ENCODE measurements around the gene LAMA5.

Gene LAMA5

DNA sequence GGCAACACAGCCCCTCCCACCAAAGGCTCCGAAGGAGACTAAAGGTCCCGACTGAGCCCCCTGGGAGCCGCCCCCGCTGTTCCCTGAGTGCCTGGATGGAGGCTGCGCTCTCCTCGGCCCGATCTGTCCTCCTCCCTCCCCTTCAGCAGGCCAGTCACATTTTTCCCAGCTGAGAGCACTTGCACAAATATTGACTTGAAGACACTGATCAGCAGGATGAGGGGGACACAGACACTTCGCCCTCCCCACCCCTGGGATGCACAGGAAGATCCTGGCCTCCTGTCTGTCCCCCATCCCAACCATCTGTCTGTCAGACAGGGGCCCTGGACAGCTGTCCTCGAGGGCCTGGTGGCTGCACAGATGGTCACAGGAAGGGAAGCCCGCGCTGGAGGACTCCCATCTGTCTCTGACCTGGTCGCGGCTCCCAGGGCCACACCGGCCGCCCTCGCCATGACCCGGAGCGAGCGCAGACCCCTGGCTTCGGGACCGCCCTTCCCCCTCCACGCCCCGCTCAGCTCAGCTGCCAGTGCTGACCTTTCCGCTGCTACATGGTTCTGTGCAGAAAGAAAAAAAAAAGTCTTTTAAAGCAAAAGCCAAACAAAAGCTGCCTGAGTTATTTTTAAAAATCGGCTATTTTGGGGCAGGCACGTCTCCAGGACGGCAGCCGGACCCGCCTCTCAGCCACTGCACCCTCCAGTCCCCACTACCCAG lies 11.1 kb downstream of the LAMA5 start:
- Histone ChIP-seq H3K4me1 (ENCODE audit: control insufficient read depth, low read depth, low read length) (peaks cover 10% of the 10 kb centered on the region), H3K79me2 (ENCODE audit: control insufficient read depth, insufficient read depth, low read length) (peaks cover 38% of the 10 kb centered on the region)

DNA sequence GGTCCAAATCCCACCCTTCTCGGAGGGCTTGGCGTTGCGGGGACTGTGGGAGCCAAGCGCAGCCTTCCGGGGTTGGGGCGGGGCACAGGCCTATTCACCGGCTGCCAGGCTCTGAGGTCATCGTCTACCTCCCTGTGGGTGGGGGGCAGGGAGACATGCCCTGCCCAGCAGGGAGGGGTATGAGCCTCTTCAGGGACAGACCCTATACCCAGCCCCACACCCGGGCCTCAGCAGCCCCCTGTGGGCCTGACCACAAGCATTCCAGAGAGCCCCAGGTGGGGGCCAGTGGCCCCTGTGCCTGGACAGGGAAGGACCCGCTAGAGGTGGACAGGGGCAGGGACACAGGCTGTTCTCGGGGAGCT lies 11.6 kb downstream of the LAMA5 start:
- no peak overlapping the region for H3K4me2 ChIP-seq (ENCODE audit: low read length)
- no CpG with 5 or more reads among the region's 11 CpGs for WGBS (ENCODE audit: extremely low coverage, insufficient coverage, low lambda C conversion rate)
- peaks cover 38% of the 10 kb centered on the region for H3K79me2 ChIP-seq (ENCODE audit: control insufficient read depth, insufficient read depth, low read length)
- no peak overlapping the region for H4K8ac ChIP-seq (ENCODE audit: low read depth, low read length)
- peak; percentile 71 for DNase-seq
- peak overlapping the region; percentile 64 for H3K56ac ChIP-seq (ENCODE audit: low read length)
- H3K4me1 ChIP-seq (ENCODE audit: control insufficient read depth, low read depth, low read length), result peaks cover 5% of the 10 kb centered on the region
- H3K23ac ChIP-seq (ENCODE audit: low read length), result no peak overlapping the region
- H3K36me3 ChIP-seq (ENCODE audit: control insufficient read depth, insufficient read depth, low read length), result peaks cover 2% of the 10 kb centered on the region
- H2BK15ac ChIP-seq (replicated peaks; ENCODE audit: low read depth), result no peak overlapping the region
- peak overlapping the region; percentile 60 for H3K27ac ChIP-seq (ENCODE audit: low read depth, low read length)
- peaks cover 2% of the 10 kb centered on the region for H3K79me1 ChIP-seq (ENCODE audit: low read length)
- no peaks in the 10 kb centered on the region for H3K27me3 ChIP-seq (ENCODE audit: insufficient read depth, low read length, poor library complexity)
- no peak overlapping the region for H3K4ac ChIP-seq (ENCODE audit: low read depth, low read length)
- no peak overlapping the region for H3K4me3 ChIP-seq (ENCODE audit: low read length)
- H2AK5ac ChIP-seq (ENCODE audit: low read length), result no peak overlapping the region
- peak overlapping the region; percentile 17 for H3K18ac ChIP-seq (ENCODE audit: low read length)
- H2BK120ac ChIP-seq (ENCODE audit: low read depth, low read length), result no peak overlapping the region
- H4K5ac ChIP-seq (ENCODE audit: low read length), result no peak overlapping the region
- peak overlapping the region; percentile 40 for H3K9ac ChIP-seq (ENCODE audit: low read length)
- H2BK5ac ChIP-seq (ENCODE audit: low read length), result no peak overlapping the region

More for the DNA sequence above, 11.1 kb downstream of the LAMA5 start:
- H3K18ac ChIP-seq (ENCODE audit: low read length), result peak overlapping the region; percentile 17
- H4K5ac ChIP-seq (ENCODE audit: low read length), result no peak overlapping the region
- no peak overlapping the region for H4K8ac ChIP-seq (ENCODE audit: low read depth, low read length)
- H3K9ac ChIP-seq (ENCODE audit: low read length), result peak overlapping the region; percentile 34
- no peak overlapping the region for H3K4me3 ChIP-seq (ENCODE audit: low read length)
- peak overlapping the region; percentile 64 for H3K56ac ChIP-seq (ENCODE audit: low read length)
- H2AK5ac ChIP-seq (ENCODE audit: low read length), result no peak overlapping the region
- peak overlapping the region; percentile 11 for H2BK5ac ChIP-seq (ENCODE audit: low read length)
- H3K36me3 ChIP-seq (ENCODE audit: control insufficient read depth, insufficient read depth, low read length), result peaks cover 2% of the 10 kb centered on the region
- no peaks in the 10 kb centered on the region for H3K27me3 ChIP-seq (ENCODE audit: insufficient read depth, low read length, poor library complexity)
- no peak overlapping the region for H2BK15ac ChIP-seq (replicated peaks; ENCODE audit: low read depth)
- H3K79me1 ChIP-seq (ENCODE audit: low read length), result peaks cover 2% of the 10 kb centered on the region
- peak overlapping the region; percentile 27 for H3K4ac ChIP-seq (ENCODE audit: low read depth, low read length)
- no peak overlapping the region for H2BK120ac ChIP-seq (ENCODE audit: low read depth, low read length)
- no peak overlapping the region for H3K23ac ChIP-seq (ENCODE audit: low read length)
- H3K27ac ChIP-seq (ENCODE audit: low read depth, low read length), result peak overlapping the region; percentile 34
- no peak overlapping the region for H3K4me2 ChIP-seq (ENCODE audit: low read length)
- no CpG with 5 or more reads among the region's 29 CpGs for WGBS (ENCODE audit: extremely low coverage, insufficient coverage, low lambda C conversion rate)
- DNase-seq, result no peak

DNA sequence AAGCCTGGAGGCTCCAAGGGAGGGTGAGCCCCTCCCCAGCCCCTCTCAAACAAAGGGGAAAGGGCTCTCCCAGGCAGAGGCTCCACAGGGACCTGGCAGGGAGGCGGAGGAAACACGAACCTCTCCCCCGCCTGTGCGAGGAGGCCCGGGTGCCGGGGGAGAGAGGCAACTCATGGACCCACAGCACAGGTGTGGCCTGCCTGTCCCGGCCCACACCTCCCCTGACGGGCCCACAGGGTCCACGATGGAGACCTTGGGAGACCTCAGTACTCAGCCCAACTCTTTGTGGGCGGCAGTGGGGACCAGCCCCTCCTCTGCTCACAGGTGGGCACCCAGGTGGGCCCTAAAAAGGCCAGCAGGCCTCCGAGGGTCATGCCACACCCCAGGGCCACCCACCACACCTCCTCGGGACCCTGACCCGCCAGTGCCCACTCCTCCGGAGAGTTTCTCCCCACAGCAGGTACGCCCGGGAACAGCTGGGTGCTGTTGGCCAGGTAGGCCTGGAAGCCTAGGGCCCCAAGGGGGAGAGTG lies 12.2 kb downstream of the LAMA5 start:
- Histone ChIP-seq H2BK15ac (replicated peaks; ENCODE audit: low read depth) (no peak overlapping the region), H3K18ac (ENCODE audit: low read length) (peak overlapping the region; percentile 11), H3K79me2 (ENCODE audit: control insufficient read depth, insufficient read depth, low read length) (peaks cover 38% of the 10 kb centered on the region), H3K27me3 (ENCODE audit: insufficient read depth, low read length, poor library complexity) (no peaks in the 10 kb centered on the region), H4K5ac (ENCODE audit: low read length) (no peak overlapping the region), H3K4me1 (ENCODE audit: control insufficient read depth, low read depth, low read length) (peaks cover 5% of the 10 kb centered on the region), H3K4me3 (ENCODE audit: low read length) (no peak overlapping the region), H3K56ac (ENCODE audit: low read length) (peak overlapping the region; percentile 64), H2BK5ac (ENCODE audit: low read length) (no peak overlapping the region), H3K27ac (ENCODE audit: low read depth, low read length) (peak overlapping the region; percentile 60), H2AK5ac (ENCODE audit: low read length) (no peak overlapping the region), H3K4me2 (ENCODE audit: low read length) (no peak overlapping the region), H2BK120ac (ENCODE audit: low read depth, low read length) (no peak overlapping the region), H3K23ac (ENCODE audit: low read length) (peak overlapping the region; percentile 24), H4K8ac (ENCODE audit: low read depth, low read length) (no peak overlapping the region), H3K79me1 (ENCODE audit: low read length) (peaks cover 2% of the 10 kb centered on the region), H3K9ac (ENCODE audit: low read length) (peak overlapping the region; percentile 40), H3K36me3 (ENCODE audit: control insufficient read depth, insufficient read depth, low read length) (peaks cover 2% of the 10 kb centered on the region), H3K4ac (ENCODE audit: low read depth, low read length) (peak overlapping the region; percentile 65)
- no peak for DNase-seq
- WGBS (ENCODE audit: extremely low coverage, insufficient coverage, low lambda C conversion rate), result no CpG with 5 or more reads among the region's 16 CpGs

DNA sequence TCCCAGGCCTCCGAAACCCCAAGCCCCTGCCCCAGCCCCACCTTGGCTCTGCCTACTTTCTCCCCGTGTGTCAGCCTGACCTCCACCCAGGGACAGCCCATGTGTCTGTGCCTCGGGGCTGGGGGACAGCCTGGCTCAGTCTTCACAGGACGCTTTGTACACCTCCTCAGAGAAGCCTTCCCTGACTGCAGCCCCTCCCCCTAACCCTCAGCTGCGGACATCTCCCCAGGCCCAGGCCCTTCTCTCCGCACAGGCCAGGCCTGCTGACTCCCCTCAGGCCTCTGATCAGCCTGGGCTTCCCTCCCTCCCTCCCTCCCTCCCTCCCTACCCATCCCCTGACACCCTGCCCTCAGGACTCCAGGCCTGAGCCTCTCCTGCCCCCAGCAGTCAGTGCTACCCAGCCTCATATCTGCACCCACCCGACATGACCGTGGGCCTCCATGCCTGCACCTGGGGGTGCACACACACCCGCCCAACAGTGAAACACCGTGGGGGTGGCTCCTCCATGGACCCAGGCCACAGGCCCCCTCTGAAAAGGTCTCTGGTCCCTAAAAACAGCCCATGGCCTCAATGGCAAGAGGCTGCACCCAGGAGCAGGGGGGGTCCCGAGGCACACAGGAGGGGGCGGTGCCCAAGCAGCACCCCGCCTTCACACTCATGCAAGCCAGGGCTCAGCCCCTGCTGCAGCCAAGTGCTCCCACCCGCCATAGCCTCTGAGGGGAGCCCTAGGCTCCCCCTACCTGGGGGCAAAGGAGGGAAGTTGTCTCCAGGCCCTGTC lies 12.9 kb downstream of the LAMA5 start:
- Histone ChIP-seq H3K56ac (ENCODE audit: low read length) (peak overlapping the region; percentile 60), H2AK5ac (ENCODE audit: low read length) (no peak overlapping the region), H3K27me3 (ENCODE audit: insufficient read depth, low read length, poor library complexity) (no peaks in the 10 kb centered on the region), H3K23ac (ENCODE audit: low read length) (no peak overlapping the region), H3K18ac (ENCODE audit: low read length) (peak overlapping the region; percentile 11), H3K4me3 (ENCODE audit: low read length) (no peak overlapping the region), H2BK5ac (ENCODE audit: low read length) (no peak overlapping the region), H4K5ac (ENCODE audit: low read length) (no peak overlapping the region), H3K4ac (ENCODE audit: low read depth, low read length) (no peak overlapping the region), H3K9ac (ENCODE audit: low read length) (peak overlapping the region; percentile 15), H3K36me3 (ENCODE audit: control insufficient read depth, insufficient read depth, low read length) (peaks cover 2% of the 10 kb centered on the region), H3K4me2 (ENCODE audit: low read length) (no peak overlapping the region), H2BK120ac (ENCODE audit: low read depth, low read length) (no peak overlapping the region), H3K79me1 (ENCODE audit: low read length) (peaks cover 2% of the 10 kb centered on the region), H2BK15ac (replicated peaks; ENCODE audit: low read depth) (no peak overlapping the region), H3K4me1 (ENCODE audit: control insufficient read depth, low read depth, low read length) (peaks cover 5% of the 10 kb centered on the region), H3K27ac (ENCODE audit: low read depth, low read length) (peak overlapping the region; percentile 60), H3K79me2 (ENCODE audit: control insufficient read depth, insufficient read depth, low read length) (peaks cover 33% of the 10 kb centered on the region), H4K8ac (ENCODE audit: low read depth, low read length) (no peak overlapping the region)
- WGBS (ENCODE audit: extremely low coverage, insufficient coverage, low lambda C conversion rate), result no CpG with 5 or more reads among the region's 14 CpGs
- peak; percentile 49 for DNase-seq

DNA sequence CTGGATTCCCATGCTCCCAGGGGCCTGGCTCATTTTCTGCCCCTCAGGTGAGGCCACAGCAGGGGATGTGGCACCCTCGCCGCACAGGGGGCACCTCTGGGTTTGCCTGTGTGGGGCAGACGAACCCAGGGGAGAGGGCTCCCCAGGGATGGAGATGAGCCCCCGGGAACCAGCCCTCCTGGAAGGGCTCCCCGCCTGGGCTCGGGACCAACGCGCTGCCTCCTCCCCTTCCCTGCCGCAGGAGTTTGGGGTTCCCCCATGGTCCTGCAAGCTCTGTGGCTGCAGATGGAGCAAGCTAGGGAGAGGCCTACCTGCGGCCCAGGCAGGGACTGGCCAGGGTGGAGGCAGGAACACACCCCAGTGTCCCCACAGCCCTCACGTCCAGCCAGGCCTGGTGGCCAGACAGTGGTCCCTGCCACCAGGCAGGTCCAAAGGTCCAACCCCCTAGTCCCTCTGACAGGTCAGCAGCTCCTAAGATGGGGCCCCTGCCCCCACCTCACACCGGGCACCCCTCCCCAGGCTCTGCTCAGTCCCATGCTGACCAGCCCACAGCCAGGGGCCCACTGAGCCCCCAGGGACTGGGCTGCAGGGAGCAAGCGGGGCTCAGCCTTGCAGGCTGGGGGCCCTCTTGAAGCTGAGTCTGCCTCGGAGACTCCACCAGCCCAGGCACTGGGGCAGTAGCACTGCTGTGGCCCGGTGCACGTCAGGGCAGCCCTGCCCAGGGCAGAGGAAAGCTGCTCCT lies 13.7 kb downstream of the LAMA5 start:
- DNase-seq, result no peak
- H3K79me2 ChIP-seq (ENCODE audit: control insufficient read depth, insufficient read depth, low read length), result peaks cover 29% of the 10 kb centered on the region
- H2BK120ac ChIP-seq (ENCODE audit: low read depth, low read length), result no peak overlapping the region
- peaks cover 2% of the 10 kb centered on the region for H3K79me1 ChIP-seq (ENCODE audit: low read length)
- no peak overlapping the region for H3K4ac ChIP-seq (ENCODE audit: low read depth, low read length)
- no peak overlapping the region for H2BK5ac ChIP-seq (ENCODE audit: low read length)
- peaks cover 5% of the 10 kb centered on the region for H3K4me1 ChIP-seq (ENCODE audit: control insufficient read depth, low read depth, low read length)
- H3K9ac ChIP-seq (ENCODE audit: low read length), result no peak overlapping the region
- H4K8ac ChIP-seq (ENCODE audit: low read depth, low read length), result no peak overlapping the region
- H2BK15ac ChIP-seq (replicated peaks; ENCODE audit: low read depth), result no peak overlapping the region
- H3K56ac ChIP-seq (ENCODE audit: low read length), result no peak overlapping the region
- no peak overlapping the region for H3K27ac ChIP-seq (ENCODE audit: low read depth, low read length)
- H2AK5ac ChIP-seq (ENCODE audit: low read length), result no peak overlapping the region
- WGBS (ENCODE audit: extremely low coverage, insufficient coverage, low lambda C conversion rate), result no CpG with 5 or more reads among the region's 16 CpGs
- H3K36me3 ChIP-seq (ENCODE audit: control insufficient read depth, insufficient read depth, low read length), result peaks cover 2% of the 10 kb centered on the region
- H3K4me3 ChIP-seq (ENCODE audit: low read length), result no peak overlapping the region
- no peak overlapping the region for H3K18ac ChIP-seq (ENCODE audit: low read length)
- no peak overlapping the region for H4K5ac ChIP-seq (ENCODE audit: low read length)
- no peaks in the 10 kb centered on the region for H3K27me3 ChIP-seq (ENCODE audit: insufficient read depth, low read length, poor library complexity)
- no peak overlapping the region for H3K23ac ChIP-seq (ENCODE audit: low read length)
- no peak overlapping the region for H3K4me2 ChIP-seq (ENCODE audit: low read length)
